ENCODE data around the gene SLC1A3. TPM values are rescaled to one million over a fixed set of nuclear protein-coding genes. Genes with fewer than 3 reads are reported as not detected.
"Not testable (repeated sequence)": the region's sequence is repeated elsewhere in the genome, so short reads cannot be mapped to it uniquely, and the experiment has no call there.

SLC1A3 gene
- total RNA-seq, 2 experiments from 2014 or later: 0.29 TPM; not detected in 1

- Mint-ChIP-seq H3K36me3 (no peaks in the 10 kb centered on the region), H3K4me3 (no peak overlapping the region), H3K27ac (no peak overlapping the region), H3K9me3 (no peaks in the 10 kb centered on the region), H3K27me3 (peaks cover 5% of the 10 kb centered on the region), H3K4me1 (ENCODE audit: low read depth) (no peaks in the 10 kb centered on the region)
- intact Hi-C loops (cut with micrococcal nuclease): no loop called here
- DNase-seq: no peak
- ChIA-PET POLR2A (no interaction called here), CTCF (no interaction called here)
Measured at GRCh38 chr5:36585701-36586100, 20.7 kb upstream of the SLC1A3 start.

- no peak overlapping the region for H3K27ac Mint-ChIP-seq
- intact Hi-C loops (cut with micrococcal nuclease): no loop called here
- H3K9me3 Mint-ChIP-seq: no peaks in the 10 kb centered on the region
- ChIA-PET CTCF (no interaction called here), POLR2A (no interaction called here)
- H3K4me3 Mint-ChIP-seq: no peak overlapping the region
- no peak for DNase-seq
- no peaks in the 10 kb centered on the region for H3K36me3 Mint-ChIP-seq
- no peaks in the 10 kb centered on the region for H3K4me1 Mint-ChIP-seq (ENCODE audit: low read depth)
- peaks cover 3% of the 10 kb centered on the region for H3K27me3 Mint-ChIP-seq
Measured at GRCh38 chr5:36587354-36587753, 19.1 kb upstream of the SLC1A3 start.

DNA sequence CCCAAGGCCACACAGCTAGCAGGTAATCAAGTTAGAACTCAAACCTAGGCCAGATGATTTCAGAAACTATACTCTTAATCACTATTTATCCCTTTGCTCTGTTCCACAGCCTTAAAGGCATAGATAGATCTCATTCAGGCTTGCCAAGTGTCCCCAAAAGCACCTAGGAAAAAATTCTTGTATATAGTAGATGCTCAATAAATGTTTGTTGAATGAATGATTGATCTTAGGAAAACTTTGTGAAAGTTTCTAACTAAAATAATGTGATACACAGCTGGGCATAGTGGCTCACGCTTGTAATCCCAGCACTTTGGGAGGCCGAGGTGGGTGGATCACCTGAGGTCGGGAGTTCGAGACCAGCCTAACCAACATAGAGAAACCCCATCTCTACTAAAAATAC lies 16.7 kb upstream of the SLC1A3 start:
- intact Hi-C loops (cut with micrococcal nuclease); POLR2A ChIA-PET; DNase-seq; H3K27me3 Mint-ChIP-seq; H3K36me3 Mint-ChIP-seq; H3K27ac Mint-ChIP-seq; H3K9me3 Mint-ChIP-seq; H3K4me1 Mint-ChIP-seq (ENCODE audit: low read depth); CTCF ChIA-PET; H3K4me3 Mint-ChIP-seq: not testable (repeated sequence)

DNA sequence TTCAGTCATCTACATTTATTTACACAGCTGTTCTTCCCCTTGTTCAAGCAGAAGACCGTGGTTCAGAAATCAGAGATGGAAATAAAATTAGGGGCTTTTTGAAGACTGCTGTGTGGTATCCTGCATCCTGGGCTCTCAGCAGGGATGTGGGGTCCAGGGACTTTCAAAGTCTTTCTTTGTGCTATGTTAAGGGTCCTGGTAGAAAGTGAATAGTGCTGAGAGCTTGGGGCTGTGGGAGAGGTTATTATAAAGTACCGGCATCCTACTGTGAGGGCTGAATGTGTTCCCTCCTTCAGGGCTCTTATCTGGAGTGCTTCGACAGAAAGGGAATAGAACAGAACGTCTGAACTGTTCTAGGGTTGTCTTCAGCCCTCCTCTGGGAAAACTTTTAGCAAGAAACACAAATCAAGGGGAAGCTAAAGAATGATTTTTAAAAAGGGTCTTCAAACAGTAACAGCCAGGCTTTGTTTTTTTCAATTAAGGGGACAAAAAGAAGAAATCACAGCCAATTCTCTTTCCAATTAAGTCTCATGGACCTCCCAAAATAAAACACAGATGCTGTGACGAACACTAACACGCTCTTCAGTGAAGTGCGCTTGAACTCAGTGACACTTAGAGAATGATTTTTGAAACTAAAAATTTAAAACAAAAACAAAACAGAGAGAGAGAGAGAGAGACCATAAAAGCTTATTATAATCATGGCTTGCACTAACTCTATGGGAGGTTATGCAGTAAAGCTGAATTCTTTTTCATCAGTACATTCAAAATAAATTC lies 15.7 kb upstream of the SLC1A3 start:
- no peak overlapping the region for H3K27ac Mint-ChIP-seq
- H3K27me3 Mint-ChIP-seq: no peaks in the 10 kb centered on the region
- H3K36me3 Mint-ChIP-seq: no peaks in the 10 kb centered on the region
- CTCF ChIA-PET: no interaction called here
- H3K4me1 Mint-ChIP-seq (ENCODE audit: low read depth): no peaks in the 10 kb centered on the region
- DNase-seq: no peak
- no peaks in the 10 kb centered on the region for H3K9me3 Mint-ChIP-seq
- intact Hi-C loops (cut with micrococcal nuclease): no loop called here
- POLR2A ChIA-PET: no interaction called here
- H3K4me3 Mint-ChIP-seq: no peak overlapping the region

DNA sequence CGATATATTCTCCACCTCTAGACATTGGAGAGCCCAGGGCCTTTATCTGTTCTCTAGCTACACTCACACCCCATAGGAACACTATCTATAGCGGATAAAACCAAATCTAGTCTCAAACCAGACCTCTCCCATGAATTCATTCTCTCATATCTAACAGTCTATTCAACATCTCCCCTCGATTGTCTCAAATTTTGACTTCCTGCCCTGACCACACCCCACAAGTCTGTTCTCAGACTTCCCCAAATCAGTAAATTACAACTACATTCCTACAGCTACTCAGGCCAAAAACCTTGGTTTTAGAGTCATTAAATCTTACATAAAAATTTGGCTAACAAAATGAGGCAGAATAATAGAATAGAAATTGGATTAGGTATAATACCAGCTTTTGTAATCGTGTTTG lies 12.5 kb upstream of the SLC1A3 start:
- H3K27ac Mint-ChIP-seq: no peak overlapping the region
- ChIA-PET POLR2A (no interaction called here), CTCF (no interaction called here)
- DNase-seq: no peak
- no peaks in the 10 kb centered on the region for H3K4me1 Mint-ChIP-seq (ENCODE audit: low read depth)
- intact Hi-C loops (cut with micrococcal nuclease): no loop called here
- no peaks in the 10 kb centered on the region for H3K9me3 Mint-ChIP-seq
- H3K4me3 Mint-ChIP-seq: no peak overlapping the region
- H3K36me3 Mint-ChIP-seq: no peaks in the 10 kb centered on the region
- no peaks in the 10 kb centered on the region for H3K27me3 Mint-ChIP-seq

- Mint-ChIP-seq H3K9me3 (no peaks in the 10 kb centered on the region), H3K4me3 (no peak overlapping the region), H3K27ac (no peak overlapping the region), H3K4me1 (ENCODE audit: low read depth) (no peaks in the 10 kb centered on the region), H3K27me3 (peaks cover 2% of the 10 kb centered on the region), H3K36me3 (no peaks in the 10 kb centered on the region)
- CTCF ChIA-PET: no interaction called here
- intact Hi-C loops (cut with micrococcal nuclease): no loop called here
- POLR2A ChIA-PET: no interaction called here
- DNase-seq: no peak
Measured at GRCh38 chr5:36596247-36596646, 10.2 kb upstream of the SLC1A3 start.

DNA sequence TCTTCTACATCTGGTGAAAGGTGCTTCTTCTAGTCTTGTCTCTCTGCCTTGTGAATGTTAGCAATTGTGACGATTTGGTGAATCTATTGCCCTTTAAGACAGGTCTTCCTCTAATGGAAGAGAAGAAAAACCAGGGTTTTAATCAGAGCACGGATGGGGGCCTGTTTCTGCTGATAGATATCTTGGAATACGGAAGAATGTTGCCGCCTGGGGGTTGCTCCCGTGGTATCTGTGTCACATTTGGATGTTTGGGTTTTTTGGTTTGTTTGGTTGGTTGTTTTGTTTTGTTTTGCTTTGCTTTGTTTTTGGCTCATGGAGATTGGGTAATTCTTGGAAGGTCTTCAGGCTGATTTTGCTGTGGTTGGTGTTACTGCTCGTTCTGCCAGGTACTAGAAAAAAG lies 9.7 kb upstream of the SLC1A3 start:
- ChIA-PET CTCF (no interaction called here), POLR2A (no interaction called here)
- peaks cover 2% of the 10 kb centered on the region for H3K27me3 Mint-ChIP-seq
- no peaks in the 10 kb centered on the region for H3K9me3 Mint-ChIP-seq
- no peak for DNase-seq
- intact Hi-C loops (cut with micrococcal nuclease): no loop called here
- H3K4me3 Mint-ChIP-seq: no peak overlapping the region
- no peaks in the 10 kb centered on the region for H3K4me1 Mint-ChIP-seq (ENCODE audit: low read depth)
- no peak overlapping the region for H3K27ac Mint-ChIP-seq
- no peaks in the 10 kb centered on the region for H3K36me3 Mint-ChIP-seq

DNA sequence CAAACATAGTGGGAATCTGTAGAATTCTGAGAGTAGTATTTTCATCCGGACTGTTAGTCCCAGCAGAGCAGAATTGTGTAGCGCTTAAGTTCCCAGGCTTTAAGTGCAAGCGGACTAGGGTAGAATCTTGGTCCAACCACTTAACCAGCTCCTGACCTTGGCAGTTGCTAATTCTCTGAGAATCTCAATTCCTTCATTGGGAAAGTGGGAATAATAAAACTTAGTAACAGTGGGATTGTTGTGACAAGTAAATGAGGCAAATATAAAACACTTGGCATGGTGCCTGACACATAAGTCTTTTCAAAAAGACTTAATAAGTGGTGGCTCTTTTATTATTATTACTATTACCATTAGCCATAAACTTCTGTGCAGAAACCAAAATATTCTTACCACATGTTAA lies 8.4 kb upstream of the SLC1A3 start:
- DNase-seq: no peak
- ChIA-PET CTCF (no interaction called here), POLR2A (no interaction called here)
- Mint-ChIP-seq H3K27me3 (peaks cover 8% of the 10 kb centered on the region), H3K4me1 (ENCODE audit: low read depth) (no peaks in the 10 kb centered on the region), H3K4me3 (no peak overlapping the region), H3K9me3 (no peaks in the 10 kb centered on the region), H3K36me3 (no peaks in the 10 kb centered on the region), H3K27ac (no peak overlapping the region)
- intact Hi-C loops (cut with micrococcal nuclease): no loop called here

- Mint-ChIP-seq H3K27ac (no peak overlapping the region), H3K4me3 (no peak overlapping the region), H3K36me3 (no peaks in the 10 kb centered on the region), H3K4me1 (ENCODE audit: low read depth) (no peaks in the 10 kb centered on the region), H3K9me3 (no peaks in the 10 kb centered on the region), H3K27me3 (peaks cover 19% of the 10 kb centered on the region)
- DNase-seq: no peak
- intact Hi-C loops (cut with micrococcal nuclease): no loop called here
- POLR2A ChIA-PET: no interaction called here
- CTCF ChIA-PET: no interaction called here
Measured at GRCh38 chr5:36599986-36600779, 6.2 kb upstream of the SLC1A3 start.

GRCh38 chr5:36600917-36601527 lies 5.4 kb upstream of the SLC1A3 start:
- ChIA-PET CTCF (no interaction called here), POLR2A (no interaction called here)
- Mint-ChIP-seq H3K4me3 (no peak overlapping the region), H3K27ac (no peak overlapping the region), H3K4me1 (ENCODE audit: low read depth) (peaks cover 4% of the 10 kb centered on the region), H3K36me3 (no peaks in the 10 kb centered on the region), H3K27me3 (peaks cover 25% of the 10 kb centered on the region), H3K9me3 (no peaks in the 10 kb centered on the region)
- intact Hi-C loops (cut with micrococcal nuclease): no loop called here
- no peak for DNase-seq

DNA sequence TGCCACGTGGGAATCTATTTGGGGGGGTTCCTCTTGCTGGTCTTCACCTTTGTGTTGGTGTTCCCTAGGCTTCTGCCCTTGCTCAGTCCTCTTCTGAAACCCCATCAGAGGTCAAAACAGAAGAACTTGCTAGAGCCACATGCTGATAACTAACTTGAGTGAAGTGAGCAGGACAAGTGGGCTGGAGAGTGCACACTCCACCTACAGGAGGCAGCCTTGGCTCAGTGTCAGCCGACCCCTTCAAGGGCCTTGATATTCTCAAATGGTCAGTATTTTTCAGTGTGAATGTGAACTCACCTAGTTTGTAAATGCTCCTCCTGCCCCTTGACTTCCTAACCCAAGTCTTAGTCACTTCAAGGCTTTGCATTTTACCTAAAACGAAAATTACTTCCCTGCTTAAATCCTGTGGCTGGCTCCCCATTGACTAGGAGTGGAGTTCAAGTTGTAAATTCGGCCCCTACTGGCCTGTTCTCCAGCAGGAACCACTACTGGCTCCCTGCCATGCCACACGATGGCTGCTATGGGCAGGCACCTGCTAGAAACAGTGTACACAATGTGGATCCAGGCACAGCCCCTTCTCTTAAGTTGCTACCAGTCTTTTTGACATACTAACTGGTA lies 3.6 kb upstream of the SLC1A3 start:
- intact Hi-C loops (cut with micrococcal nuclease): no loop called here
- Mint-ChIP-seq H3K9me3 (no peaks in the 10 kb centered on the region), H3K4me1 (ENCODE audit: low read depth) (peaks cover 18% of the 10 kb centered on the region), H3K27ac (no peak overlapping the region), H3K4me3 (no peak overlapping the region), H3K27me3 (peaks cover 38% of the 10 kb centered on the region), H3K36me3 (no peaks in the 10 kb centered on the region)
- CTCF ChIA-PET: no interaction called here
- POLR2A ChIA-PET: no interaction called here
- no peak for DNase-seq

DNA sequence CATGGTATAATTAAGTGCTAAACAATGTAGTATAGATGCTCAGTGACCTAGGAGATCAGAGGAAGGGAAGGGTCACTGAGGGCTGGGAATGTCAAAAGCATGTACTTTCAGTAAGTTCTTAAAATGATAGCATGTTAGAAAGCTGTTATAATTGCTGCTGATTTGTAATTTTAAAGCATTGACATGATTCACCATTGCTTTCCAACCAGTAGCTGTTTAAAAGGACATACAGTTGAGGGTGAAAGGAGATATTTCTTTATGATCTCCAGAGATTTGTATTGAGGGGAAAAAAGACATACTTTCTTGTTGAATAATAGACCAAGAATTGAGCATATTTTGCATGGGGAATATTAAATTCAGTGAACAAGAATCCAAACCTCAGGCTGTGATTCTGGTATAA lies 1.2 kb upstream of the SLC1A3 start:
- Mint-ChIP-seq H3K36me3 (no peaks in the 10 kb centered on the region), H3K4me1 (ENCODE audit: low read depth) (peaks cover 18% of the 10 kb centered on the region), H3K27me3 (peaks cover 51% of the 10 kb centered on the region), H3K4me3 (no peak overlapping the region), H3K9me3 (no peaks in the 10 kb centered on the region), H3K27ac (no peak overlapping the region)
- CTCF ChIA-PET: interaction anchor here (0.7 to 0.8 kb wide), 2 partner anchors 85 to 124 kb away, joined by 3 read pairs; no protein-coding TSS in a partner anchor
- intact Hi-C loops (cut with micrococcal nuclease): loop anchor here (5.0 kb wide), 2 partner anchors 272 to 453 kb away; partner anchors contain the start of genes LMBRD2, NIPBL and SKP2
- POLR2A ChIA-PET: no interaction called here
- no peak for DNase-seq
